ENCODE data around the gene LMO2. TPM values are rescaled to one million over a fixed set of nuclear protein-coding genes. Genes with fewer than 3 reads are reported as not detected.
"Not testable (repeated sequence)": the region's sequence is repeated elsewhere in the genome, so short reads cannot be mapped to it uniquely, and the experiment has no call there.

The LMO2 gene
- total RNA-seq, result 17.1 TPM

GRCh38 chr11:33891714-33892327 lies at the start of gene LMO2:
Gene LMO2 (minus strand): TSS chr11:33892076. CDS start chr11:33869716, 22,360 bp downstream.
- DNase-seq (ENCODE audit: low spot score in 2 of 2) (no peak), FAIRE-seq (no peak)

GRCh38 chr11:33940538-33940815 lies 48.6 kb upstream of the LMO2 start:
- no peak for FAIRE-seq
- DNase-seq (ENCODE audit: low spot score in 2 of 2), result no peak

- DNase-seq (ENCODE audit: low spot score in 2 of 2), result peak in 1 of 2 donors; percentile 14
Measured at GRCh38 chr11:33936725-33937604, 45.1 kb upstream of the LMO2 start.

GRCh38 chr11:33935461-33936456 lies 43.9 kb upstream of the LMO2 start:
- DNase-seq (ENCODE audit: low spot score in 2 of 2) (no peak), FAIRE-seq (no peak)

More at GRCh38 chr11:33936725-33937604, 45.1 kb upstream of the LMO2 start:
- FAIRE-seq, result no peak

GRCh38 chr11:33935005-33935404 lies 43.1 kb upstream of the LMO2 start:
- DNase-seq (ENCODE audit: low spot score in 2 of 2) (no peak), FAIRE-seq (no peak)

- FAIRE-seq (no peak), DNase-seq (ENCODE audit: low spot score in 2 of 2) (no peak)
Measured at GRCh38 chr11:33934450-33934849, 42.6 kb upstream of the LMO2 start.

GRCh38 chr11:33933602-33934001 lies 41.7 kb upstream of the LMO2 start:
- no peak for DNase-seq (ENCODE audit: low spot score in 2 of 2)

GRCh38 chr11:33932721-33933120 lies 40.8 kb upstream of the LMO2 start:
- no peak for FAIRE-seq
- DNase-seq (ENCODE audit: low spot score in 2 of 2), result no peak

More at GRCh38 chr11:33933602-33934001, 41.7 kb upstream of the LMO2 start:
- no peak for FAIRE-seq

GRCh38 chr11:33931739-33932366 lies 40.0 kb upstream of the LMO2 start:
- FAIRE-seq; DNase-seq (ENCODE audit: low spot score in 2 of 2): not testable (repeated sequence)

- FAIRE-seq, result no peak
- no peak for DNase-seq (ENCODE audit: low spot score in 2 of 2)
Measured at GRCh38 chr11:33931067-33931466, 39.2 kb upstream of the LMO2 start.

GRCh38 chr11:33930317-33931021 lies 38.6 kb upstream of the LMO2 start:
- FAIRE-seq (no peak), DNase-seq (ENCODE audit: low spot score in 2 of 2) (peak in 1 of 2 donors; percentile 27)

- FAIRE-seq, result no peak
- no peak for DNase-seq (ENCODE audit: low spot score in 2 of 2)
Measured at GRCh38 chr11:33928564-33928963, 36.7 kb upstream of the LMO2 start.

GRCh38 chr11:33926671-33927552 lies 35.0 kb upstream of the LMO2 start:
- no peak for FAIRE-seq
- no peak for DNase-seq (ENCODE audit: low spot score in 2 of 2)

GRCh38 chr11:33924341-33924740 lies 32.5 kb upstream of the LMO2 start:
- FAIRE-seq, result no peak
- no peak for DNase-seq (ENCODE audit: low spot score in 2 of 2)

- no peak for FAIRE-seq
- no peak for DNase-seq (ENCODE audit: low spot score in 2 of 2)
Measured at GRCh38 chr11:33923626-33924025, 31.8 kb upstream of the LMO2 start.

- DNase-seq (ENCODE audit: low spot score in 2 of 2), result no peak
- FAIRE-seq, result no peak
Measured at GRCh38 chr11:33920838-33921613, 29.1 kb upstream of the LMO2 start.

GRCh38 chr11:33919645-33920044 lies 27.8 kb upstream of the LMO2 start:
- no peak for DNase-seq (ENCODE audit: low spot score in 2 of 2)
- no peak for FAIRE-seq

GRCh38 chr11:33917402-33917801 lies 25.5 kb upstream of the LMO2 start:
- not testable (repeated sequence) for DNase-seq (ENCODE audit: low spot score in 2 of 2); FAIRE-seq
